GM21360 (cell line): ENCODE results near the gene UBE4A.

Experiments used
- ATAC-seq: cut with Tn5 transposase; IDR thresholded peaks from one replicate; pipeline ENCODE4 v1.9.1; 2021; ENCODE audit warnings: mild to moderate bottlenecking, moderate library complexity; ENCODE audit not compliant: unreplicated experiment

UBE4A gene

GRCh38 chr11:118435893-118436624, 76.7 kb downstream of the UBE4A start, which contains the start of gene KMT2A:
Gene KMT2A, plus strand, starts transcription at chr11:118436492. Its CDS starts 21 bp downstream, at chr11:118436513.
- peak; percentile 49 for ATAC-seq

GRCh38 chr11:118436639-118437207, 77.3 kb downstream of the UBE4A start:
- ATAC-seq, result peak; percentile 16

GRCh38 chr11:118437208-118438125, 78.1 kb downstream of the UBE4A start:
- ATAC-seq, result no peak

- ATAC-seq, result no peak
These were observed 79.0 kb downstream of the UBE4A start for GRCh38 chr11:118438314-118438931.

GRCh38 chr11:118439646-118440045, 80.2 kb downstream of the UBE4A start:
- ATAC-seq, result no peak

- ATAC-seq, result no peak
These were observed 82.4 kb downstream of the UBE4A start for GRCh38 chr11:118441770-118442275.

- ATAC-seq, result no peak
These were observed 82.9 kb downstream of the UBE4A start for GRCh38 chr11:118442301-118442700.

- no peak for ATAC-seq
These were observed 83.6 kb downstream of the UBE4A start for GRCh38 chr11:118442908-118443589.

- no peak for ATAC-seq
These were observed 84.3 kb downstream of the UBE4A start for GRCh38 chr11:118443590-118444218.

- no peak for ATAC-seq
These were observed 88.0 kb downstream of the UBE4A start for GRCh38 chr11:118447423-118447822.

- ATAC-seq, result no peak
These were observed 88.9 kb downstream of the UBE4A start for GRCh38 chr11:118448294-118448693.
